IMR-90 (cell line): ENCODE data around the gene SEC24A. TPM values are rescaled to one million over a fixed set of nuclear protein-coding genes. Genes with fewer than 3 reads are reported as not detected.

Source experiments
- ATAC-seq: fragments of 200-7000 bp; cut with Tn5 transposase; 2 replicates; pipeline ENCODE4 v1.9.1; 2020; ENCODE audit warnings: low read depth, mild to moderate bottlenecking, moderate library complexity
- BruUV-seq: library from RNA; stranded (reverse); fragments of 400-500 nt; replicated peaks from 2 replicates; lab custom pipeline; 2021; lab: Mats Ljungman, UMichigan
- CTCF ChIA-PET: fragments of 300-600 bp; formaldehyde crosslinking; extraction: SDS; loops from one replicate; lab custom pipeline; 2021; ENCODE audit warnings: antibody characterized with exemption; lab: Yijun Ruan, JAX
- POLR2A ChIA-PET: fragments of 300-600 bp; sonication (Branson Sonifier 250); formaldehyde crosslinking; loops from one replicate; lab custom pipeline; 2022; ENCODE audit warnings: antibody characterized with exemption; ENCODE audit not compliant: unreplicated experiment; lab: Charles Lee
- DNase-seq: peaks from one replicate; pipeline ENCODE4 v3.0.0; 2013
- H2AFZ ChIP-seq: replicated peaks from 2 replicates; pipeline ENCODE3; 2013; ENCODE audit warnings: low read length, mild to moderate bottlenecking; ENCODE audit not compliant: poor library complexity
- H2AK5ac ChIP-seq: 2 replicates; pipeline ENCODE4 v1.6.1; 2013; ENCODE audit warnings: low read depth, low read length, inconsistent platforms
- H2AK9ac ChIP-seq: replicated peaks from 2 replicates; pipeline ENCODE3; 2013; ENCODE audit warnings: mild to moderate bottlenecking, low read depth, low read length, moderate library complexity; ENCODE audit not compliant: poor library complexity
- H2BK120ac ChIP-seq: 2 replicates; pipeline ENCODE4 v1.6.1; 2013; ENCODE audit warnings: low read depth, low read length, inconsistent platforms
- H2BK15ac ChIP-seq: 3 replicates; pipeline ENCODE4 v1.6.1; 2013; ENCODE audit warnings: low read depth, low read length, inconsistent platforms
- H2BK20ac ChIP-seq: 2 replicates; pipeline ENCODE4 v1.6.1; 2013; ENCODE audit warnings: low read depth, mild to moderate bottlenecking, inconsistent platforms, low read length, moderate library complexity
- H2BK5ac ChIP-seq: 2 replicates; pipeline ENCODE4 v1.6.1; 2013; ENCODE audit warnings: mild to moderate bottlenecking, low read depth, low read length, inconsistent platforms; ENCODE audit not compliant: poor library complexity, severe bottlenecking
- H3K14ac ChIP-seq: replicated peaks from 2 replicates; pipeline ENCODE4 v1.6.1; 2013; ENCODE audit warnings: low read depth, low read length, inconsistent platforms
- H3K18ac ChIP-seq: 2 replicates; pipeline ENCODE4 v1.6.1; 2013; ENCODE audit warnings: low read depth, low read length, control low read depth
- H3K23ac ChIP-seq: 2 replicates; pipeline ENCODE4 v1.6.1; 2013; ENCODE audit warnings: low read depth, low read length, inconsistent platforms
- H3K27ac ChIP-seq: 2 replicates; pipeline ENCODE4 v1.5.1; 2013; ENCODE audit warnings: mild to moderate bottlenecking, control low read depth, low read length; ENCODE audit not compliant: insufficient read depth
- H3K27me3 ChIP-seq: 2 replicates; pipeline ENCODE4 v1.6.1; 2013; ENCODE audit warnings: low read length; ENCODE audit not compliant: control insufficient read depth, insufficient read depth
- H3K36me3 ChIP-seq: 2 replicates; pipeline ENCODE4 v1.6.1; 2013; ENCODE audit warnings: low read length, mixed read lengths; ENCODE audit not compliant: control insufficient read depth, insufficient read depth
- H3K4ac ChIP-seq: 2 replicates; pipeline ENCODE4 v1.6.1; 2013; ENCODE audit warnings: low read depth, low read length, inconsistent platforms
- H3K4me1 ChIP-seq: 2 replicates; pipeline ENCODE4 v1.6.1; 2013; ENCODE audit warnings: low read length, mixed read lengths; ENCODE audit not compliant: control insufficient read depth, insufficient read depth
- H3K4me2 ChIP-seq: 2 replicates; pipeline ENCODE4 v1.6.1; 2013; ENCODE audit warnings: low read depth, mild to moderate bottlenecking, control low read depth, low read length, moderate library complexity
- H3K4me3 ChIP-seq: 2 replicates; pipeline ENCODE4 v1.5.1; 2013; ENCODE audit warnings: low read depth, mild to moderate bottlenecking, control low read depth, low read length, moderate library complexity; ENCODE audit not compliant: insufficient read depth
- H3K56ac ChIP-seq: 2 replicates; pipeline ENCODE4 v1.6.1; 2013; ENCODE audit warnings: low read length, inconsistent platforms; ENCODE audit not compliant: insufficient read depth; ENCODE audit errors: extremely low read depth
- H3K79me1 ChIP-seq, 2 experiments: 2 replicates each; pipeline ENCODE4 v1.6.1; 2013; ENCODE audit warnings: low read length in 2 of 2, inconsistent platforms in 1 of 2, low read depth in 1 of 2
- H3K9ac ChIP-seq: 2 replicates; pipeline ENCODE4 v1.6.1; 2013; ENCODE audit warnings: low read depth, low read length, control low read depth
- H3K9me1 ChIP-seq: 2 replicates; pipeline ENCODE4 v1.6.1; 2013; ENCODE audit warnings: low read length, inconsistent platforms; ENCODE audit not compliant: insufficient read depth
- H3K9me3 ChIP-seq: 2 replicates; pipeline ENCODE4 v1.6.1; 2013; ENCODE audit warnings: low read length; ENCODE audit not compliant: control insufficient read depth, insufficient read depth
- H4K20me1 ChIP-seq: 2 replicates; pipeline ENCODE4 v1.6.1; 2013; ENCODE audit warnings: low read length, inconsistent platforms; ENCODE audit not compliant: insufficient read depth
- H4K5ac ChIP-seq: 2 replicates; pipeline ENCODE4 v1.6.1; 2013; ENCODE audit warnings: mild to moderate bottlenecking, low read depth, low read length, control low read depth
- H4K8ac ChIP-seq, 2 experiments: 2 replicates each; pipeline ENCODE4 v1.6.1; 2013; ENCODE audit warnings: low read depth in 2 of 2, low read length in 2 of 2, control low read depth in 1 of 2, inconsistent platforms in 1 of 2
- H4K91ac ChIP-seq: 2 replicates; pipeline ENCODE4 v1.6.1; 2013; ENCODE audit warnings: low read depth, low read length, inconsistent platforms; ENCODE audit not compliant: insufficient read depth
- BHLHE40 ChIP-seq: fragments of 150-350 bp; IDR thresholded peaks from 2 replicates; pipeline ENCODE4 v1.6.1; 2016; ENCODE audit warnings: mild to moderate bottlenecking, low read depth, low read length
- CEBPB ChIP-seq: IDR thresholded peaks from 2 replicates; pipeline ENCODE4 v1.6.1; 2012; ENCODE audit warnings: low read depth, low read length, improper control_type of control experiment
- CHD1 ChIP-seq: IDR thresholded peaks from 2 replicates; pipeline ENCODE4 v1.6.1; 2012; ENCODE audit warnings: low read depth, low read length, improper control_type of control experiment
- FOS ChIP-seq: fragments of 150-350 bp; IDR thresholded peaks from 2 replicates; pipeline ENCODE4 v1.6.1; 2016; ENCODE audit warnings: low read depth, low read length
- MAFK ChIP-seq: IDR thresholded peaks from 2 replicates; pipeline ENCODE4 v1.6.1; 2012; ENCODE audit warnings: low read depth, low read length, improper control_type of control experiment
- MAZ ChIP-seq: IDR thresholded peaks from 2 replicates; pipeline ENCODE4 v1.6.1; 2012; ENCODE audit warnings: low read depth, mild to moderate bottlenecking, low read length, improper control_type of control experiment, moderate library complexity, borderline replicate concordance
- MXI1 ChIP-seq: IDR thresholded peaks from 2 replicates; pipeline ENCODE4 v1.6.1; 2012; ENCODE audit warnings: low read depth, mild to moderate bottlenecking, low read length, moderate library complexity, borderline replicate concordance
- NFE2L2 ChIP-seq: fragments of 150-350 bp; IDR thresholded peaks from 2 replicates; pipeline ENCODE4 v1.6.1; 2016; ENCODE audit warnings: low read depth, mild to moderate bottlenecking, low read length
- POLR2A ChIP-seq: IDR thresholded peaks from 2 replicates; pipeline ENCODE4 v1.6.1; 2012; ENCODE audit warnings: mild to moderate bottlenecking, low read depth, low read length
- RAD21 ChIP-seq: IDR thresholded peaks from 2 replicates; pipeline ENCODE4 v1.6.1; 2012; ENCODE audit warnings: low read length, improper control_type of control experiment
- RCOR1 ChIP-seq: IDR thresholded peaks from 2 replicates; pipeline ENCODE4 v1.6.1; 2012; ENCODE audit warnings: mild to moderate bottlenecking, low read length, improper control_type of control experiment; ENCODE audit not compliant: insufficient replicate concordance
- RFX5 ChIP-seq: IDR thresholded peaks from 2 replicates; pipeline ENCODE4 v1.8.0; 2012; ENCODE audit warnings: low read depth, mild to moderate bottlenecking, low read length, moderate library complexity
- SMC3 ChIP-seq: fragments of 150-350 bp; IDR thresholded peaks from 2 replicates; pipeline ENCODE4 v1.6.1; 2016; ENCODE audit warnings: low read depth, mild to moderate bottlenecking, antibody characterized with exemption, low read length, moderate library complexity
- WGBS, 2 experiments: methylation state at CpG; one replicate each; pipeline versions ENCODE4 v1.1.5 to v1.1.7; 2013; ENCODE audit warnings: missing lambda C conversion rate in 2 of 2; ENCODE audit not compliant: insufficient read length in 1 of 2; ENCODE audit errors: extremely low coverage in 2 of 2; 5-methylcytosine and 5-hydroxymethylcytosine counted together
- dilution Hi-C: fragments of 300-500 bp; cut with HindIII; formaldehyde crosslinking; loops from one replicate; pipeline ENCODE4 v1.14.3; 2018; ENCODE audit warnings: low sequenced_read_pairs; ENCODE audit not compliant: unreplicated experiment
- in situ Hi-C: fragments of 300-500 bp; cut with MboI; formaldehyde crosslinking; loops from 3 replicates; pipeline ENCODE4 v1.14.3; 2019; ENCODE audit warnings: low sequenced_read_pairs, inconsistent platforms, mixed read lengths
- intact Hi-C: fragments of 100-400 bp; cut with micrococcal nuclease; formaldehyde crosslinking; loops from 2 replicates; pipeline ENCODE4 v1.10.0; 2022
- polyA plus RNA-seq, 3 experiments: library from polyadenylated mRNA; depleted of rRNA; stranded (reverse); fragments of >200 nt; gene quantifications; 2 replicates each; pipeline ENCODE4 v1.2.3, GENCODE V29; 2012; ENCODE audit warnings: low replicate concordance in 1 of 3
- total RNA-seq: library from RNA; depleted of rRNA; stranded (reverse); fragments of >200 nt; gene quantifications from 2 replicates; pipeline ENCODE4 v1.2.3, GENCODE V29; 2012
- TF ChIP-seq, protein P1 (sequence below): fragments of 150-350 bp; IDR thresholded peaks from 2 replicates; pipeline ENCODE4 v1.6.1; 2016; ENCODE audit warnings: low read depth, mild to moderate bottlenecking, low read length, moderate library complexity, borderline replicate concordance

SEC24A gene
- total and polyA plus RNA-seq, 2 of the 4 experiments (the other 2 are of a cell fraction): 23.9 to 28.1 TPM

GRCh38 chr5:134626369-134627014, 22.1 kb upstream of the SEC24A start:
- CTCF ChIA-PET: interaction anchor here (0.6 kb wide), 2 partner anchors 144 to 580 kb away, joined by 3 read pairs; no protein-coding TSS in a partner anchor
- POLR2A ChIA-PET: no interaction called here
- WGBS, 2 experiments: 60% methylated on average over 1 of the region's 2 CpGs; no CpG with 5 or more reads in 1 of the 2 experiments

More at GRCh38 chr5:134626369-134627014, 22.1 kb upstream of the SEC24A start:
- H3K9ac ChIP-seq: no peak overlapping the region
- no peak overlapping the region for H2BK15ac ChIP-seq
- 0 out of 2 replicates have a peak, but pooled peaks cover 2% of the 10 kb centered on the region for H3K9me1 ChIP-seq
- H3K27ac ChIP-seq: no peak overlapping the region
- H2BK5ac ChIP-seq: no peak overlapping the region
- intact Hi-C loops (no loop called here), in situ Hi-C loops (no loop called here), dilution Hi-C loops (no loop called here)
- no peak overlapping the region for H3K14ac ChIP-seq
- H3K36me3 ChIP-seq: peaks cover 5% of the 10 kb centered on the region
- BruUV-seq: no TSS peak
- peaks cover 3% of the 10 kb centered on the region; the same call in 1 of the 2 replicates for H3K4me1 ChIP-seq
- H2AK9ac ChIP-seq: no peak overlapping the region
- no peak overlapping the region for H4K91ac ChIP-seq
- H2AK5ac ChIP-seq: no peak overlapping the region
- no peaks in the 10 kb centered on the region for H3K27me3 ChIP-seq
- H3K23ac ChIP-seq: no peak overlapping the region
- H2AFZ ChIP-seq: no peak overlapping the region
- H4K8ac ChIP-seq: no peak overlapping the region
- H3K56ac ChIP-seq: no peak overlapping the region
- no peak overlapping the region for H4K5ac ChIP-seq
- no peak overlapping the region for H3K4me3 ChIP-seq
- no peak for TF ChIP-seq SMC3
- no peak for TF ChIP-seq BHLHE40
- TF ChIP-seq RAD21: no peak
- TF ChIP-seq RFX5: no peak
- peak; percentile 77 for TF ChIP-seq MAFK
- TF ChIP-seq RCOR1: no peak
- no peak for TF ChIP-seq FOS
- no peak for TF ChIP-seq MXI1
- TF ChIP-seq NFE2L2: no peak
- TF ChIP-seq, protein P1, sequence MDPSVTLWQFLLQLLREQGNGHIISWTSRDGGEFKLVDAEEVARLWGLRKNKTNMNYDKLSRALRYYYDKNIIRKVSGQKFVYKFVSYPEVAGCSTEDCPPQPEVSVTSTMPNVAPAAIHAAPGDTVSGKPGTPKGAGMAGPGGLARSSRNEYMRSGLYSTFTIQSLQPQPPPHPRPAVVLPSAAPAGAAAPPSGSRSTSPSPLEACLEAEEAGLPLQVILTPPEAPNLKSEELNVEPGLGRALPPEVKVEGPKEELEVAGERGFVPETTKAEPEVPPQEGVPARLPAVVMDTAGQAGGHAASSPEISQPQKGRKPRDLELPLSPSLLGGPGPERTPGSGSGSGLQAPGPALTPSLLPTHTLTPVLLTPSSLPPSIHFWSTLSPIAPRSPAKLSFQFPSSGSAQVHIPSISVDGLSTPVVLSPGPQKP: no peak
- no peak for TF ChIP-seq CHD1
- no peak for TF ChIP-seq MAZ
- TF ChIP-seq POLR2A: no peak
- peak; percentile 29; the same call in 1 of the 2 replicates for TF ChIP-seq CEBPB
- no peaks in the 10 kb centered on the region for H3K9me3 ChIP-seq
- H2BK20ac ChIP-seq: no peak overlapping the region
- H3K18ac ChIP-seq: no peak overlapping the region
- DNase-seq (peak; percentile 63), ATAC-seq (peak; percentile 48; the same call in 1 of the 2 replicates)
- H3K4me2 ChIP-seq: no peak overlapping the region
- peaks cover 10 to 38% of the 10 kb centered on the region in 2 experiments for H3K79me1 ChIP-seq
- H4K20me1 ChIP-seq: no peaks in the 10 kb centered on the region
- no peak overlapping the region for H2BK120ac ChIP-seq
- H3K4ac ChIP-seq: no peak overlapping the region
